ENCODE results near the gene MLX.

- TF ChIP-seq CTCF (IDR thresholded peaks at IDR 0.05) (no peak), EP300 (IDR thresholded peaks at IDR 0.05; ENCODE audit: low read depth) (no peak), POLR2A (IDR thresholded peaks at IDR 0.05) (no peak), POLR2AphosphoS5 (IDR thresholded peaks at IDR 0.05) (no peak)
Measured at GRCh38 chr17:42591411-42591810, 24.5 kb downstream of the MLX start.

All from transverse colon (tissue), 4 donors.